Karpas-422 (cell line): ENCODE results near the gene COL2A1. TPM values are rescaled to one million over a fixed set of nuclear protein-coding genes. Genes with fewer than 3 reads are reported as not detected.

Source experiments
- DNase-seq: peaks from one replicate; pipeline ENCODE4 v3.0.0-alpha.2; 2015
- H2AFZ ChIP-seq: fragments of 200-600 bp; sonication (generic); 2 replicates; pipeline ENCODE4 v1.6.1; 2014; ENCODE audit warnings: antibody characterized with exemption, low read length, mixed read lengths
- H3K27ac ChIP-seq: fragments of 200-600 bp; sonication (generic); 2 replicates; pipeline ENCODE4 v1.5.1; 2014; ENCODE audit warnings: mild to moderate bottlenecking, low read length, moderate library complexity
- H3K27me3 ChIP-seq: fragments of 200-600 bp; sonication (generic); 2 replicates; pipeline ENCODE4 v1.6.1; 2014; ENCODE audit warnings: low read length, mixed read lengths
- H3K36me3 ChIP-seq: fragments of 200-600 bp; sonication (generic); 2 replicates; pipeline ENCODE4 v1.6.1; 2014; ENCODE audit warnings: low read length, mixed read lengths; ENCODE audit not compliant: insufficient read depth
- H3K4me1 ChIP-seq: fragments of 200-600 bp; sonication (generic); 2 replicates; pipeline ENCODE4 v1.6.1; 2014; ENCODE audit warnings: mild to moderate bottlenecking, low read length, mixed read lengths
- H3K4me2 ChIP-seq: fragments of 200-600 bp; sonication (generic); 2 replicates; pipeline ENCODE4 v1.6.1; 2014; ENCODE audit warnings: low read length, low read depth, mild to moderate bottlenecking; ENCODE audit not compliant: poor library complexity, severe bottlenecking
- H3K4me3 ChIP-seq: fragments of 200-600 bp; sonication (generic); 2 replicates; pipeline ENCODE4 v1.5.1; 2014; ENCODE audit warnings: mild to moderate bottlenecking, antibody characterized with exemption, low read length, mixed read lengths
- H3K79me2 ChIP-seq: fragments of 200-600 bp; sonication (generic); 2 replicates; pipeline ENCODE4 v1.6.1; 2014; ENCODE audit warnings: mild to moderate bottlenecking, low read length, mixed read lengths
- H3K9ac ChIP-seq: fragments of 200-600 bp; sonication (generic); 2 replicates; pipeline ENCODE4 v1.6.0; 2014; ENCODE audit warnings: low read length
- H3K9me2 ChIP-seq: fragments of 200-600 bp; sonication (generic), shearing (Covaris generic); replicated peaks from 2 replicates; pipeline ENCODE4 v1.6.0; 2014; ENCODE audit warnings: mild to moderate bottlenecking, low read length, moderate library complexity; ENCODE audit not compliant: insufficient read depth
- H3K9me3 ChIP-seq: fragments of 300-700, 200-600 bp; sonication (generic); 2 replicates; pipeline ENCODE4 v1.6.1; 2014; ENCODE audit warnings: low read length, mixed read lengths
- H4K20me1 ChIP-seq: fragments of 200-600 bp; sonication (generic); 2 replicates; pipeline ENCODE4 v1.6.1; 2014; ENCODE audit warnings: mild to moderate bottlenecking, antibody characterized with exemption, low read length, low read depth; ENCODE audit not compliant: insufficient read depth
- total RNA-seq: library from RNA; depleted of rRNA; stranded (reverse); fragments of >200 nt; shearing (Covaris generic); gene quantifications from 2 replicates; pipeline ENCODE4 v1.2.3, GENCODE V29; 2014; ENCODE audit warnings: low replicate concordance

COL2A1 gene
- total RNA-seq, 1 experiment from 2014 or later = not detected

GRCh38 chr12:48021485-48022179, 17.4 kb upstream of the COL2A1 start:
- Histone ChIP-seq H2AFZ (no peak overlapping the region), H3K4me2 (no peak overlapping the region), H3K4me1 (no peaks in the 10 kb centered on the region), H3K27me3 (no peaks in the 10 kb centered on the region), H3K9ac (no peak overlapping the region), H3K9me2 (no peaks in the 10 kb centered on the region), H3K36me3 (no peaks in the 10 kb centered on the region), H3K79me2 (no peaks in the 10 kb centered on the region), H4K20me1 (no peaks in the 10 kb centered on the region), H3K27ac (no peak overlapping the region), H3K4me3 (no peak overlapping the region), H3K9me3 (no peaks in the 10 kb centered on the region)
- DNase-seq = no peak

GRCh38 chr12:48019639-48020265, 15.5 kb upstream of the COL2A1 start:
- no peaks in the 10 kb centered on the region for H3K36me3 ChIP-seq
- H2AFZ ChIP-seq = no peak overlapping the region
- H3K9me3 ChIP-seq = no peaks in the 10 kb centered on the region
- DNase-seq = no peak
- H3K79me2 ChIP-seq = no peaks in the 10 kb centered on the region
- H3K9ac ChIP-seq = no peak overlapping the region
- H3K4me2 ChIP-seq = no peak overlapping the region
- no peaks in the 10 kb centered on the region for H3K9me2 ChIP-seq
- H3K27ac ChIP-seq = no peak overlapping the region
- H3K27me3 ChIP-seq = no peaks in the 10 kb centered on the region
- no peaks in the 10 kb centered on the region for H3K4me1 ChIP-seq
- H4K20me1 ChIP-seq = no peaks in the 10 kb centered on the region
- H3K4me3 ChIP-seq = no peak overlapping the region

DNA sequence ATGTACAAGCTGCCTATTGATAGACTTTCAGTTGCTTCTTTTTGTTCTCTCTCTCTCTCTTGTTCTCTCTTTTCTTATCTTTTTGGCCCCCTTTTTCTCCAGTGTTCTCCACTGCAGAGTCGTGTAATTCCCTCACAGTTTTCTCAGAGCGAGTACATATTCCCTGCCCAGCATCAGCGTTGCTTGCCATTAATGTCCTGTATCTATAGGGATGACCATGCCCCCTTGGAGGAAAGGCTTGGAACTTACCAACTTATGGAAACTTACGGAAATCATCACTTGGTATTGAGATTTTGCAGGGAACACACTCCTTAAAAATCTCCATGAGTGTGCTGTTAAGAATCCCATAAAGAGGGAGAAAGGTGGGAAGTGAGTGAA, 14.3 kb upstream of the COL2A1 start:
- Histone ChIP-seq H3K4me1 (no peaks in the 10 kb centered on the region), H2AFZ (no peak overlapping the region), H3K36me3 (no peaks in the 10 kb centered on the region), H3K79me2 (no peaks in the 10 kb centered on the region), H3K4me3 (no peak overlapping the region), H4K20me1 (no peaks in the 10 kb centered on the region), H3K27me3 (no peaks in the 10 kb centered on the region), H3K9me2 (no peaks in the 10 kb centered on the region), H3K27ac (no peak overlapping the region), H3K4me2 (no peak overlapping the region), H3K9me3 (no peaks in the 10 kb centered on the region), H3K9ac (no peak overlapping the region)
- DNase-seq = no peak

DNA sequence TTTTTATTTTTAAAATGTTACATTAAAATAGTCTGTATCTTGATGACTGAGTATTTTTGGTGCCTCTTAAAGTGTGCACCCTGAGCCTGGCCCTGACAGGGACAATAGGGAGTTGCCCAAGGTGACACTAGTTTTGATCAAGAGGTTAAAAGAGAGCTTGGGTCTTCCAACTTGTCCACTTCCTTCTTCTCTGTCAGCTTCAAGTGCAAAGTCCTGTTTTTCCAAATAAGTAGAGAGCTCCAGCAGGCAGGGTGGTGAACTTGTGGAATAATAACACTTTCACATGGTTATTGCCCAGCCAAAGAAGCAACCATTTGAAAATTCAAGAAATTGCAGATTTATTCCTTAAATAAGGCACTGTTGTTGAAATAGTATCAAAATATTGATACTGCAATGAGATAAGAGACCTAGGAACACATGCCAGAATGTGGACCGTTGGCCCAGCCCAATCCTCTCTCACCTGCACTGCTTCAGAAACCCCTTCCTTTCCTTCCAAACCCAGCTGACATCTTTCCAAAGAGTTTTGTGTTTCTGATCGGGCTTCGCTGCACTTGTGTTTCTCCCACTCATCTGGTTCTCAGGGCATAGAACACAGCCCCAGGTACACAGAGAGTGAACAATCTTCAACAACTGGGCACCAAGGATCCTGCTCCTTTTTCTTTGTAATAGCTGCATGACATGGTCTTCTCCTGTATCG, 13.8 kb upstream of the COL2A1 start:
- Histone ChIP-seq H3K36me3 (no peaks in the 10 kb centered on the region), H3K9me2 (no peaks in the 10 kb centered on the region), H3K4me3 (no peak overlapping the region), H3K27me3 (no peaks in the 10 kb centered on the region), H2AFZ (no peak overlapping the region), H3K4me1 (no peaks in the 10 kb centered on the region), H3K27ac (no peak overlapping the region), H3K79me2 (no peaks in the 10 kb centered on the region), H3K4me2 (no peak overlapping the region), H4K20me1 (no peaks in the 10 kb centered on the region), H3K9ac (no peak overlapping the region), H3K9me3 (no peaks in the 10 kb centered on the region)
- no peak for DNase-seq

GRCh38 chr12:48017496-48017895, 13.2 kb upstream of the COL2A1 start:
- H3K4me2 ChIP-seq = no peak overlapping the region

DNA sequence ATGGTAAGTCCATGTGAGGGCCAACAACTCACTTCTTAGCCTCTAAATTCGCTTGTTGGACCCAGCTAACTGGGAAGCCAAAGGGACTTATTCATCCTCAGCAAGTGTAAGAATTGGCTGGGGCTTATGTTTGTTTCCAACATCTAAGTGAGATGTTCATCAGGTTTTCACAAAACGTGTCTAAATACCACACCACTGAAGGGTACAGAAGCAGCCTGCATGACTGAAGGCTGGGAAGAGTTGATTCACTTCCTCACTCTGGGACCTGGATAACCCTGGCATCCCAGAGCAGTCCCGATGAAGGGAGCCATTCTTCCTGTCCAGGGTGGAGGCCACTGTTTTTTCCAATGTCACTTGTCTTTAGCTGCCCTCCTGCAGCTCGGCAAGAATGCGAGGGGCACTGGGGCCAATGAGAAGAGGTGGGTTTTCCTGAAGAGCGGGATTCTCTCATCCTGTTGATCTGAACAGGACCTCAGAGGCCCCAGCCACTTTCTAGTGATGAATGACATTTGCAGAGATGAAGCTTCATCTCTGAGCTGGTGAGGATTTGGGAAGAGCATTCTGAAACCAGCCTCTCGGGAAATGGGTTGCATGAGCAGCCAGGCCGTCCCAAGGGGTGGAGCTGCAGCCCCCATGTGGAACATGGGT, 12.2 kb upstream of the COL2A1 start:
- H2AFZ ChIP-seq = no peak overlapping the region
- H3K9me2 ChIP-seq = no peaks in the 10 kb centered on the region
- no peak overlapping the region for H3K27ac ChIP-seq
- no peak overlapping the region for H3K9ac ChIP-seq
- H3K4me2 ChIP-seq = no peak overlapping the region
- H3K9me3 ChIP-seq = no peaks in the 10 kb centered on the region
- no peaks in the 10 kb centered on the region for H3K79me2 ChIP-seq
- no peaks in the 10 kb centered on the region for H3K4me1 ChIP-seq
- DNase-seq = no peak
- H3K27me3 ChIP-seq = no peaks in the 10 kb centered on the region
- no peaks in the 10 kb centered on the region for H3K36me3 ChIP-seq
- H3K4me3 ChIP-seq = no peak overlapping the region
- no peaks in the 10 kb centered on the region for H4K20me1 ChIP-seq

More at GRCh38 chr12:48017496-48017895, 13.2 kb upstream of the COL2A1 start:
- Histone ChIP-seq H4K20me1 (no peaks in the 10 kb centered on the region), H3K9me3 (no peaks in the 10 kb centered on the region), H3K4me3 (no peak overlapping the region), H3K27me3 (no peaks in the 10 kb centered on the region), H3K36me3 (no peaks in the 10 kb centered on the region), H3K79me2 (no peaks in the 10 kb centered on the region), H3K4me1 (no peaks in the 10 kb centered on the region), H3K9ac (no peak overlapping the region), H2AFZ (no peak overlapping the region), H3K9me2 (no peaks in the 10 kb centered on the region), H3K27ac (no peak overlapping the region)
- no peak for DNase-seq

GRCh38 chr12:48015954-48016353, 11.7 kb upstream of the COL2A1 start:
- Histone ChIP-seq H3K9ac (no peak overlapping the region), H3K4me2 (no peak overlapping the region), H3K4me3 (no peak overlapping the region), H3K9me3 (no peaks in the 10 kb centered on the region), H4K20me1 (no peaks in the 10 kb centered on the region), H2AFZ (no peak overlapping the region), H3K36me3 (no peaks in the 10 kb centered on the region), H3K9me2 (no peaks in the 10 kb centered on the region), H3K79me2 (no peaks in the 10 kb centered on the region), H3K27me3 (no peaks in the 10 kb centered on the region), H3K27ac (no peak overlapping the region), H3K4me1 (no peaks in the 10 kb centered on the region)
- no peak for DNase-seq

DNA sequence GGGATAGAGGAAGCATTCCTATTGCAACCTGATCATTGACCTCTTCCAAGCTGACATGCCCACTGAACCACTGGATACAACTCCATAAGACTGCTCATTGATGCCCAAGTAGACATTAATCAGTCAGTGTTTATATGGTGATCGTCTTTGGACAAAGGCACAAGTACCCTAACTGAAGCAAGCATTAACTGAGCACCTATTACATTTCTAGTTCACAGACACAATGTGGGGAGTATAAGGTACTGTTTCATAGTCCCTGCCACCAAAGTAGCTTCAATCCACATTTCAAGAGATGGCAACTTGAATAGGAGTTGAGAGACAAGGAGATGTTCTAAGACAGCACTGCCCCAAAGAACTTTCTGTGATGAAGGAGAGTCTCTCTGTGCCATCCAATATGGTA, 10.9 kb upstream of the COL2A1 start:
- Histone ChIP-seq H3K4me2 (no peak overlapping the region), H3K27ac (no peak overlapping the region), H3K4me3 (no peak overlapping the region), H3K9me3 (no peaks in the 10 kb centered on the region), H3K36me3 (no peaks in the 10 kb centered on the region), H3K9ac (no peak overlapping the region), H2AFZ (no peak overlapping the region), H3K9me2 (no peaks in the 10 kb centered on the region), H3K79me2 (no peaks in the 10 kb centered on the region), H3K27me3 (no peaks in the 10 kb centered on the region), H4K20me1 (no peaks in the 10 kb centered on the region), H3K4me1 (no peaks in the 10 kb centered on the region)
- no peak for DNase-seq
